Activated CD8-positive, alpha-beta memory T cell treated with anti-CD3 and anti-CD28 coated beads, Interleukin-2, amount 10 ng/mL, durations not matched to agents 7 days and 5 days (primary cell): ENCODE measurements around the gene ACAT2. TPM values are rescaled to one million over a fixed set of nuclear protein-coding genes. Genes with fewer than 3 reads are reported as not detected.
"Not testable (repeated sequence)": the region's sequence is repeated elsewhere in the genome, so short reads cannot be mapped to it uniquely, and the experiment has no call there.

Experiments used
- ATAC-seq: fragments of 150-1000 bp; cut with Tn5 transposase; one replicate; pipeline ENCODE4 v1.10.0; 2021; ENCODE audit warnings: moderate library complexity
- CTCF ChIA-PET: fragments of 350-600 bp; sonication (Branson Sonifier 250); formaldehyde crosslinking; loops from one replicate; lab custom pipeline; 2021; ENCODE audit warnings: antibody characterized with exemption; lab: Charles Lee
- DNase-seq: peaks from one replicate; pipeline ENCODE4 v3.0.0-alpha.2; 2020
- H3K27ac Mint-ChIP-seq: one replicate; pipeline ENCODE4 v1.8.0; 2021; ENCODE audit warnings: mild to moderate bottlenecking, mixed read lengths
- H3K27me3 Mint-ChIP-seq: one replicate; pipeline ENCODE4 v1.8.0; 2021; ENCODE audit warnings: mixed read lengths
- H3K36me3 Mint-ChIP-seq: one replicate; pipeline ENCODE4 v1.8.0; 2021; ENCODE audit warnings: mild to moderate bottlenecking, mixed read lengths
- H3K4me1 Mint-ChIP-seq: one replicate; pipeline ENCODE4 v1.8.0; 2021; ENCODE audit warnings: mixed read lengths
- H3K4me3 Mint-ChIP-seq: one replicate; pipeline ENCODE4 v1.8.0; 2021; ENCODE audit warnings: mild to moderate bottlenecking, moderate library complexity, mixed read lengths
- H3K9me3 Mint-ChIP-seq: one replicate; pipeline ENCODE4 v1.8.0; 2022; ENCODE audit warnings: low read depth, mixed read lengths
- total RNA-seq, 2 experiments: library from RNA; stranded (reverse); gene quantifications; one replicate each; pipeline ENCODE4 v1.2.3, GENCODE V29; 2021

ACAT2 gene
- total RNA-seq: 100 to 1,000 TPM in 1 of 2 experiments, 10 to 100 TPM in 1; 95.4 to 128 TPM

DNA sequence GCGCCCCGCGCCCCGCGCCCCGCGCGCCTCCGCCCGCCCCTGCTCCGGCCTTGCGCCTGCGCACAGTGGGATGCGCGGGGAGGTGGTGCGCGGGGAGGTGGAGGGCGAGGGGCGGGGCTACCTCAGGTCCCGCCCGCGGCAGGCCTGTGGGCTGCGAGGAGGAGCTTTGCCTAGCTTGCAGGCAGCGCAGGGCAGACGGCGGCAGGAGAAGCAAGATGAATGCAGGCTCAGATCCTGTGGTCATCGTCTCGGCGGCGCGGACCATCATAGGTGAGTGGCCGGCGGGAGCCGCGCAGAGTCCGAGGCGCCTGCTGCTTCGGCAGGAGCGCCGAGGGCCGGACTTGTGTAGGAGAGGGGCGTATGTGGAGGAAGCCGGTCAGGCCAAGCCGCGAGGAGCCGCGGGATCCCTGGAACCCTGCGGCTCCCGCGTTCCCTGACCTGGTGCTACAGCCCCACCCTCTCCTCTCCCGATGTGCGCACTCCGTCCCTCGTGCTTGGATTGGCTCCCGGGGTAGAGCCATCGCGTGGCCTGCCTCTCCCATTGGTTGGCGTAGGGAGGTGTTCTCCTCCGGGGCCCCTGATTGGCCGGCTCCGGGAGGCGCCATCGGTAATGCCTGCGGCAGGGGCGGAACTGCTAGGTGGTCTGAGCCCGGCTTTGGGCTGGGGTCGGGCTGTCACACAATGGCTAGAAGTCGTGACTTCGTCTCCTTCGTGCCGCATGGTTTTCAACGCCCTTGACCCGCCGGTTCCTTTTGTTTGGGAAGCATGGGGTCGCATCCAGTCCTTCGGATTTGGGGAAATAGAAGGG lies at the start of gene ACAT2:
ACAT2 (plus strand) TSS at position 173 of the 808 bp plus-strand sequence; CDS start at position 216, 43 bp downstream.
- CTCF ChIA-PET: interaction anchor here (0.8 to 2.9 kb wide), 6 partner anchors 10 to 71 kb away, joined by 3 to 10 read pairs (median 4); partner anchors contain the start of genes SOD2 and WTAP
- DNase-seq (peak; percentile 98), ATAC-seq (peak; percentile 98)
- H3K36me3 Mint-ChIP-seq: peaks cover 47% of the 10 kb centered on the region
- H3K9me3 Mint-ChIP-seq: no peaks in the 10 kb centered on the region
- peak within 1 kb of the TSS; percentile 97 for H3K4me3 Mint-ChIP-seq
- peak within 1 kb of the TSS; percentile 97 for H3K27ac Mint-ChIP-seq
- no peaks in the 10 kb centered on the region for H3K27me3 Mint-ChIP-seq
- H3K4me1 Mint-ChIP-seq: peaks cover 42% of the 10 kb centered on the region

DNA sequence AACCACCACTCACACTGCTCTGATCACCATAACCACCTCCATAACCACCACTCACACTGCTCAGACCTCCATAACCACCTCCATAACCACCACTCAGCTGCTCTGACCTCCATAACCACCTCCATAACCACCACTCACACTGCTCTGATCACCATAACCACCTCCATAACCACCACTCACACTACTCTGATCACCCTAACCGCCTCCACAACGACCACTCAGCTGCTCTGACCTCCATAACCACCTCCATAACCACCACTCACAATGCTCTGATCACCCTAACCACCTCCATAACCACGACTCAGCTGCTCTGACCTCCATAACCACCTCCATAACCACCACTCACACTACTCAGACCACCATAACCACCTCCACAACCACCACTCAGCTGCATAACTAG lies 49.5 kb upstream of the ACAT2 start:
- DNase-seq, ATAC-seq, H3K9me3 Mint-ChIP-seq, H3K4me1 Mint-ChIP-seq, H3K4me3 Mint-ChIP-seq, H3K27ac Mint-ChIP-seq, H3K27me3 Mint-ChIP-seq, H3K36me3 Mint-ChIP-seq: not testable (repeated sequence)
- CTCF ChIA-PET: interaction anchor here (1.0 kb wide), 1 partner anchor 20 kb away, joined by 4 read pairs; no protein-coding TSS in a partner anchor

DNA sequence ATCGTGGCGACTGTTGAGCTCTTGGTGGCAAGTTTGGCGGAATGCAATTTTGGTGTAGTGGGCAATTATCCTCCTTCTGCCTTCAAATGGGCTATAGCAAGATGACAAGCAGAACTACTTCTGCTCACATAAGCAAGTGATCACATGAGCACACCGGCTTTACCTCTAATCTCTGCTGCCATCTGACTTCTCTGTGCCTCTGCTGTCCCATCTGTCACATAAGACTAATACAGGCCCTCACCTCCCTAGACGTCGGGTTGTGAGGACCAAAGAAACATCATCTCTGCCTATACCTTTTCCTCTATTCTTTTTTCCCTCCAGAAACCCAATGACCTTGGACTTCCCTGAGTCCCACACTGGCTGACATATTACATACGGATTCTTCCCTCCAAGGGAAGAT lies 47.9 kb upstream of the ACAT2 start:
- ATAC-seq (no peak), DNase-seq (no peak)
- Mint-ChIP-seq H3K4me1 (peaks cover 6% of the 10 kb centered on the region), H3K4me3 (no peak overlapping the region), H3K27me3 (no peaks in the 10 kb centered on the region), H3K36me3 (peaks cover 4% of the 10 kb centered on the region), H3K9me3 (peaks cover 2% of the 10 kb centered on the region), H3K27ac (no peak overlapping the region)
- CTCF ChIA-PET: no interaction called here

DNA sequence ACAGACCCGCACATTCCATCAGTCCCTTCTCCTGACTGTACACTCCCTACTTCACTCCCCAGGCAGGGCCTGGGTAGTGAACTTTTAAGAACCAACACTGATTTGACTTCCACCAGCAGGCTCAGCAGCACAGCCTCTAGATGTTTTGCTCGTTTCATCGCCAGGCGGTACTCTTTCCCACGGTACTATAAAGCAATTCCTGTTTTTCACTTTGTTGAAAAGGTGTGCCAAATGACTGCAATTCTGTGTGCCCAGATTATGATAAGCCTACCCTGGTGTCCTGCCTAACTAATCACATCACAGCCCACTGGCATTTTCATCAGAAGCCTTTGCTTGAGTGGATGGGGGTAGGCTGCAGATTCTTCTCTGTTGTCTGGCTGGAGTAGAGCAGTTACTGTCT lies 47.4 kb upstream of the ACAT2 start:
- Mint-ChIP-seq H3K27me3 (no peaks in the 10 kb centered on the region), H3K27ac (no peak overlapping the region), H3K36me3 (peaks cover 3% of the 10 kb centered on the region), H3K9me3 (peaks cover 2% of the 10 kb centered on the region), H3K4me3 (no peak overlapping the region), H3K4me1 (peaks cover 6% of the 10 kb centered on the region)
- no peak for ATAC-seq
- DNase-seq: no peak
- CTCF ChIA-PET: no interaction called here

DNA sequence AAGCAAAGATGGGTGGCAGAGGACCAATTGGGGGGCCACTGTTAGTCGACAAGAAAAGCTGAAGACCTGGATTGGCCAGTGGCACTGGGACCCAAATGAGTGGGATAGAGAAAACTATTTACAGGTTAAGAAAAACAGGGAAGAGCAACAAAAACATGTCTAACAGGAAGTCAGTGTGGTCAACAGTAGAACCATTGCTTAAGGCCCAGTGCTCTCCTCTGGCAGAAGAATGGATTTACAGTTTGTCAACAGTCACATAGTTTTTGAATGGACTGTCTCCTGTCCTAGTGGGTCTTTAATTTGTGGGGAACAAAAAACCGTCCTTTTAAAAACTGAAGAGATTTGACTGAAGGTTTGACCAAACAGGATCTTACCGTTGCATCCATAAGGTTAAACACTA lies 46.7 kb upstream of the ACAT2 start:
- Mint-ChIP-seq H3K4me1 (peaks cover 6% of the 10 kb centered on the region), H3K9me3 (no peaks in the 10 kb centered on the region), H3K27ac (no peak overlapping the region), H3K27me3 (no peaks in the 10 kb centered on the region), H3K4me3 (no peak overlapping the region), H3K36me3 (peaks cover 3% of the 10 kb centered on the region)
- CTCF ChIA-PET: no interaction called here
- DNase-seq (no peak), ATAC-seq (no peak)

DNA sequence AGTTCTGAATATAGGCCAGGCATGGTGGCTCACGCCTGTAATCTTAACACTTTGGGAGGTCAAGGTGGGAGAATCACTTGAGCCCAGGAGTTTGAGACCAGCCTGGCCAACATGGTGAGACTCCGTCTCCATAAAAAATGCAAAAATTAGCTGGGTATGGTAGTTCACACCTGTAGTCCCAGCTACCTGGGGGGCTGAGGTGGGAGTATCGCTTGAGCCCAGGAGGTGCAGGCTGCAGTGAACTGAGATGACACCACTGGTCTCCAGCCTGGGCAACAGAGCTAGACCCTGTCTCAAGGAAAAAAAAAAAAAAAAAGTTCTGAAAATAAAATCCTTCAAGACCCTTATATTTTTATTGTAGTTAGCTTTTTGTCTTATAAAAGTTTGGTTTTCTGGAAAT lies 46.2 kb upstream of the ACAT2 start:
- H3K9me3 Mint-ChIP-seq: no peaks in the 10 kb centered on the region

DNA sequence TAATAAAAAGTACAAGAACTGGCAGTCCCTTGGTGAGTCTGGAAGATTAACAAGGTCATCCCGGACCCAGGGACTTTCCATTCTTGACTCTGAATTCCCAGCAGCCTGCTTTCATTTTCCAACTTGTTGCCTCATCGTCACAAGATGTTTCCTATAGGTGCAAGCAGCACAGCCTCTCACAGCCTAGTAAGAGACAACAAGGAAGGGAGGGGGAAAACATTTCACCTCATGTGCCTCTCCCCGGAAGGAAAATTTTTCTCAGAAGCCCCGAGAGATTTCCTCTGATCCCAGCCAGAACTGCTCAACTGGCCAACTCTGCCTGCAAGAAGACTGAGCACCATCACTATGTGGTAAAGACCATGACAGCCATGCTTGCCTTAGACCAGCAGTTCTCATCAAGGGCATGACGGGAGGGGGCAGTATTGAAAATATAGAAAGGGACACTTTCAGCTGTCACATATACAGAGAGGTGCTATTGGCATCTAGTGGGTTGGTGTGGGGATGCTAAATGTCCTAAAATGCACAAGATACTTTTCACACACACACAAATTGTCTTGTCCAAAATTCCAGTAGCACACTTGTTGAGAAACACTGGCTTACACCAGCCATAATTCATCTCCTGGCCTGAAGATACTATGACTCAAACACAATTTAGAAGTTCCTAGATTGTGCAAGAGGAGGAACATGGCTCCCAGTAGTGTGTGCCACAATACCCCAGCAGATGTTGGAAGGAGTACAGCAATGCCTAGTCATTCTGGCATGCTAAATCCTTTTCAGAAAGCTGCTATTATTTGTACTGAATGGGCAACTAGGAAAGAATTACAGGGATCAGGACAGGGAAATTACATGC lies 45.4 kb upstream of the ACAT2 start:
- Mint-ChIP-seq H3K27ac (no peak overlapping the region), H3K27me3 (no peaks in the 10 kb centered on the region), H3K4me3 (no peak overlapping the region), H3K9me3 (no peaks in the 10 kb centered on the region), H3K36me3 (peaks cover 3% of the 10 kb centered on the region), H3K4me1 (peaks cover 8% of the 10 kb centered on the region)
- CTCF ChIA-PET: no interaction called here
- DNase-seq: no peak
- ATAC-seq: no peak

More for the DNA sequence above, 46.2 kb upstream of the ACAT2 start:
- Mint-ChIP-seq H3K4me3 (no peak overlapping the region), H3K27ac (no peak overlapping the region), H3K36me3 (peaks cover 3% of the 10 kb centered on the region), H3K4me1 (peaks cover 8% of the 10 kb centered on the region), H3K27me3 (no peaks in the 10 kb centered on the region)
- CTCF ChIA-PET: no interaction called here
- ATAC-seq (no peak), DNase-seq (no peak)

DNA sequence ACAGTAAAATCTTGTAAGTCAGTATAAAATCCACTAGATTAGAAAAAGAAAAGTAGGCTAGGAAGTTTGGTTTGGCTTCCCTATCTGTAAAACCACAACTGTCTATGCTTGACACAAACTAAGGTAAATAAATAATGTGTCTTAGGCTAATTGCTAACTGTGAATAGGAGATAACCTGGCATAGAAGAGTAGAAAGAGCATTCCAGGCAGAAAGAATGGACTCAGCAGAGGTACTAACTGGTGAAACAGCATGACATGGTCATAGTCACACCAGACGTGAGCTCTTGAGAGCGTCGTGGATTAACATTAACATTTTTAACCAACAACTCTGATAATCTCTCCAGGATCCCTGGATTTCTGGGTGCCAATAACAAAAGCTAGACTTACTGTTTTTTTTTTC lies 43.2 kb upstream of the ACAT2 start:
- Mint-ChIP-seq H3K4me1 (peaks cover 15% of the 10 kb centered on the region), H3K36me3 (peaks cover 16% of the 10 kb centered on the region), H3K9me3 (peaks cover 9% of the 10 kb centered on the region), H3K27ac (no peak overlapping the region), H3K4me3 (no peak overlapping the region), H3K27me3 (no peaks in the 10 kb centered on the region)
- ATAC-seq: no peak
- CTCF ChIA-PET: interaction anchor here (1.3 kb wide), 1 partner anchor 14 kb away, joined by 3 read pairs; no protein-coding TSS in a partner anchor
- no peak for DNase-seq

DNA sequence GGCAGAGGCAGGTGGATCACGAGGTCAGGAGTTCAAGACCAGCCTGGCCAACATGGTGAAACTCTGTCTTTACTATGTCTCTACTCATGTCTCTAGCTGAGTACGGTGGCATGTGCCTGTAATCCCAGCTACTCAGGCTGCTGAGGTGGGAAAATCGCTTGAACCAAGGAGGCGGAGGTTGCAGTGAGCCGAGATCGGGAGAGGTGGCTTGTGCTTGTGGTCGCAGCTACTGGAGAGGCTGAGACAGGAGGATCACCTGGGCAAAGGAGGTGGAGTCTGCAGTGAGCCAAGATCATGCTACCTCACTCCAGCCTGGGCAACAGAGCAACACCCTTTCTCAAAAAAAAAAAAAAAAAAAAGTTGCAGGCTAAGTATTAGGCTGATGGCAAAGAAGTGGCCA lies 42.6 kb upstream of the ACAT2 start:
- H3K4me1 Mint-ChIP-seq: peaks cover 15% of the 10 kb centered on the region
- H3K4me3 Mint-ChIP-seq: no peak overlapping the region
- no peak overlapping the region for H3K27ac Mint-ChIP-seq
- CTCF ChIA-PET: interaction anchor here (1.3 kb wide), 1 partner anchor 13 kb away, joined by 3 read pairs; no protein-coding TSS in a partner anchor
- peaks cover 19% of the 10 kb centered on the region for H3K36me3 Mint-ChIP-seq
- ATAC-seq (no peak), DNase-seq (no peak)
- no peaks in the 10 kb centered on the region for H3K27me3 Mint-ChIP-seq
- peaks cover 9% of the 10 kb centered on the region for H3K9me3 Mint-ChIP-seq

DNA sequence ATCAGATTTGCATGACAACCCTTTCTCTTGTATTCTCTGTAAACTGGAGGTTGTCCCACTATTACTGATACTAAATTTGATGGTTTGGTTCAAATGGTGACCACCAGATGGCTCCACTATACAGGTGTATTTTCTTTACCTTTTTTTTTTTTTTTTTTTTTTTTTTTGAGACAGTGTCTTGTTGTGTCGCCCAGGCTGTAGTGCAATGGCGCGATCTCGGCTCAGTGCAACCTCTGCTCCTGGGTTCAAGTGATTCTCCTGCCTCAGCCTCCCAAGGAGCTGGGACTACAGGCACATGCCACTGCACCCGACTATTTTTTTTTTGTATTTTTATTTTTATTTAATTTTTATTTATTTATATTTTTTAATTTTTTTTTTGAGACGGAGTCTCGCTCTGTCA lies 41.1 kb upstream of the ACAT2 start:
- CTCF ChIA-PET: interaction anchor here (0.8 to 1.6 kb wide), 10 partner anchors 9 to 925 kb away, joined by 3 to 7 read pairs (median 3); partner anchors contain the start of gene SOD2
- H3K9me3 Mint-ChIP-seq: peaks cover 9% of the 10 kb centered on the region
- ATAC-seq (peak; percentile 30), DNase-seq (no peak)
- H3K4me1 Mint-ChIP-seq: peaks cover 17% of the 10 kb centered on the region
- no peak overlapping the region for H3K27ac Mint-ChIP-seq
- no peak overlapping the region for H3K4me3 Mint-ChIP-seq
- H3K27me3 Mint-ChIP-seq: no peaks in the 10 kb centered on the region
- peaks cover 17% of the 10 kb centered on the region for H3K36me3 Mint-ChIP-seq

DNA sequence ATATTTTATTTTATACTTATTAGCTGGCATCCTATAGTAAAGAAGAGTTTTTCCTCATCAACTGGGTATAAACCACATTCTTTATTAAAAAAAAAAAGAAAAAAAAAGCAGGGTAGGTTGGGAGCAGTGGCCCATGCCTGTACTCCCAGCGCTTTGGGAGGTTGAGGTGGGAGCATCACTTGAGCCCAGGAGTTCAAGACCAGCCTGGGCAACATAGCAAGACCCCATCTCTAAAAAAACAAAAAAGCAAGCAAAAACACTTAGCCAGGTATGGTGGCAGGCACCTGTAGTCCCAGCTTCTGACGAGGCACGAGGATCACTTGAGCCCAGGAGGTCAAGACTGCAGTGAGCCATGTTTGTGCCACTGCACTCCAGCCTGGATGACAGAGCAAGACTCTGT lies 39.9 kb upstream of the ACAT2 start:
- DNase-seq, H3K9me3 Mint-ChIP-seq, CTCF ChIA-PET, ATAC-seq, H3K4me3 Mint-ChIP-seq, H3K27me3 Mint-ChIP-seq, H3K27ac Mint-ChIP-seq: not testable (repeated sequence)
- peaks cover 25% of the 10 kb centered on the region for H3K4me1 Mint-ChIP-seq
- peaks cover 22% of the 10 kb centered on the region for H3K36me3 Mint-ChIP-seq

DNA sequence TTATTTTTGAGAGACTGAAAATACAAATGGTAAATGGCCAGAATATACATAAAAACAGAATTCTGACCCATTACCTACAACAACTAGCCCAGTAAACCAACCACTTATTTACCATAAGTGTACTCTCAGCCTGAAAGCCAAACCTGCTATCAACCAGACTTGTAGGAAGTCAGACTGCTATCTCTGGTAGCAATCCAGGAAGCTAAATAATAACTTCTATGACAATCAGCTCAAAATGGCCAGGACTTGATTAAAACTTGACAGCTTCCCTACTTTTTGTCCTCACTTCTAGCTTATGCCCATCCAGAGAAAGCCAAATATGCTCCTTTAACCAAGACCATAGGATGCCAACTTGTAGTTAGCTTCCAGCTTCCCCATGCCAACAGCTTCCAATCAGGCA lies 39.2 kb upstream of the ACAT2 start:
- peaks cover 22% of the 10 kb centered on the region for H3K36me3 Mint-ChIP-seq
- H3K27ac Mint-ChIP-seq: no peak overlapping the region
- CTCF ChIA-PET: interaction anchor here (1.4 kb wide), 1 partner anchor 31 kb away, joined by 3 read pairs; no protein-coding TSS in a partner anchor
- H3K4me3 Mint-ChIP-seq: no peak overlapping the region
- DNase-seq: no peak
- peaks cover 25% of the 10 kb centered on the region for H3K4me1 Mint-ChIP-seq
- no peak for ATAC-seq
- H3K9me3 Mint-ChIP-seq: peaks cover 9% of the 10 kb centered on the region
- H3K27me3 Mint-ChIP-seq: no peaks in the 10 kb centered on the region

DNA sequence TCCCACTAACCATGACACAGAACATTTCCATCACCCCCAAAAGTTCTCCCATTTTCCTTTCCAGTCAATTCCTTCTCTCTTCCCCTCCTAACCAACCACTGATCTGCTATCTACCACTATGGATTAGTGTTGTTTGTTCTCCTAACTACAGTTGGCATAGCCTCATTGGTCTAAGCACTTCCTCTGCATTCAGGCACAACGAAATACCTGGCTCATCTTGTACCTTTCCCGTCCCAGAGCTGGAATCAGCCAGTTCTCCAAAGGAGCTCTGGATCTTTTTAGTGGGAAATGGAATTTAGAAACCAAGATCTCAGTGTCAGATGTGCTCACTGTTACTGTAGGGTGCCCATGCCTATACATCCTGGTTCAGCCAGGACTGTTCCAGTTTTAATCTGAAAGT lies 38.6 kb upstream of the ACAT2 start:
- no peak overlapping the region for H3K4me3 Mint-ChIP-seq
- CTCF ChIA-PET: interaction anchor here (1.4 kb wide), 1 partner anchor 32 kb away, joined by 3 read pairs; no protein-coding TSS in a partner anchor
- no peak overlapping the region for H3K27ac Mint-ChIP-seq

More for the DNA sequence above, 38.6 kb upstream of the ACAT2 start:
- DNase-seq (no peak), ATAC-seq (no peak)
- H3K27me3 Mint-ChIP-seq: no peaks in the 10 kb centered on the region
- H3K36me3 Mint-ChIP-seq: peaks cover 24% of the 10 kb centered on the region
- H3K4me1 Mint-ChIP-seq: peaks cover 25% of the 10 kb centered on the region
- H3K9me3 Mint-ChIP-seq: peaks cover 9% of the 10 kb centered on the region
